DOHH2 (cell line): ENCODE results near the gene CPNE6.

ENCODE experiments used
- EZH2phosphoT487 ChIP-seq: fragments of 200-600 bp; sonication (generic); IDR thresholded peaks from 2 replicates; pipeline ENCODE4 v1.6.1; 2017; ENCODE audit warnings: borderline replicate concordance, mild to moderate bottlenecking, antibody characterized with exemption, low read length, moderate library complexity, mixed read lengths
- TF ChIP-seq, protein P1 (sequence below): fragments of 200-600 bp; sonication (generic); IDR thresholded peaks from one replicate; pipeline ENCODE4 v1.5.1; 2014; ENCODE audit warnings: antibody characterized with exemption, mild to moderate bottlenecking, low read depth, low read length; ENCODE audit not compliant: poor library complexity, severe bottlenecking

DNA sequence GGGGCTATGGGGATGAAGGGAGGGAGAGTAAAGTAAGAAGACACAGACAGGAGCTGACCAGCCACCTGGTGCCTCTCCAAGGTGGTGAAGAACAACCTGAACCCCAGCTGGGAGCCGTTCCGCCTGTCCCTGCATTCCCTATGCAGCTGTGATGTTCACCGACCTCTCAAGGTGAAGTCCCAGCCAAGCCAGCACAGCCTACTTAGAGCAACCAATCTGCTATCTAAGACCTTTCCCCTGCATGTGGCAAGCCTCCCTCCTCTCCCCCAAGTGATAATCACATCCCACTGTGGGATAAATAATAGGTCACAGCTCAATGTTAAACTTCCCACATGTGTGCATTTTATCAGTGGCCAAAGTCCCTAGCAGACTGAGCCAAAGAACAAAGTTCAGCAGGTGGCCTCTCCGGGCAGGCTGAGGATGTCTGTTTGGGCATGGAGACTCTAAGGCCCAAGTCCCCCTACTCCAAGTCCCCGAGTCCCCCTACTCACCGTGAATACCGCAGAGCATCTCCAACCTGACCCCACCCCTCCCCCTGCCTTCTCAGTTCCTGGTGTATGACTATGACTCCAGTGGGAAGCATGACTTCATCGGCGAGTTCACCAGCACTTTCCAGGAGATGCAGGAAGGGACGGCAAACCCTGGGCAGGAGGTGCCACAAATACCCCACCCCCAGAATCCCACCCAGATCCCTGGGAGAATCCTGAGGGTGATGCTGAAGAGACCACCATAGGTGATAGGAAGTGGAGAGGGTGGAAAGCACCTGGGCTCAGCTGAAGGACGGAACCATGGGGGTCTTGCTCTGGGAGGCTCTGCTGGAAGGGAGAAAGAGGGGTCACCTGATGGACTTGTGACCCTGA lies 3.5 kb downstream of the CPNE6 start:
- TF ChIP-seq, protein P1, sequence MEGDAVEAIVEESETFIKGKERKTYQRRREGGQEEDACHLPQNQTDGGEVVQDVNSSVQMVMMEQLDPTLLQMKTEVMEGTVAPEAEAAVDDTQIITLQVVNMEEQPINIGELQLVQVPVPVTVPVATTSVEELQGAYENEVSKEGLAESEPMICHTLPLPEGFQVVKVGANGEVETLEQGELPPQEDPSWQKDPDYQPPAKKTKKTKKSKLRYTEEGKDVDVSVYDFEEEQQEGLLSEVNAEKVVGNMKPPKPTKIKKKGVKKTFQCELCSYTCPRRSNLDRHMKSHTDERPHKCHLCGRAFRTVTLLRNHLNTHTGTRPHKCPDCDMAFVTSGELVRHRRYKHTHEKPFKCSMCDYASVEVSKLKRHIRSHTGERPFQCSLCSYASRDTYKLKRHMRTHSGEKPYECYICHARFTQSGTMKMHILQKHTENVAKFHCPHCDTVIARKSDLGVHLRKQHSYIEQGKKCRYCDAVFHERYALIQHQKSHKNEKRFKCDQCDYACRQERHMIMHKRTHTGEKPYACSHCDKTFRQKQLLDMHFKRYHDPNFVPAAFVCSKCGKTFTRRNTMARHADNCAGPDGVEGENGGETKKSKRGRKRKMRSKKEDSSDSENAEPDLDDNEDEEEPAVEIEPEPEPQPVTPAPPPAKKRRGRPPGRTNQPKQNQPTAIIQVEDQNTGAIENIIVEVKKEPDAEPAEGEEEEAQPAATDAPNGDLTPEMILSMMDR = no peak
- no peak for TF ChIP-seq EZH2phosphoT487
